NCI-H1417 treated with DMSO at 0.1 percent for 48 hours (cell line): Measurements from ENCODE around the gene CLIC3.

ENCODE experiments used
- DNase-seq: peaks from one replicate; lab custom pipeline; 2025; lab: John Stamatoyannopoulos, UW

CLIC3 gene

GRCh38 chr9:136980669-136981478 lies 15.5 kb downstream of the CLIC3 start:
- DNase-seq = no peak

GRCh38 chr9:136979769-136980587 lies 16.4 kb downstream of the CLIC3 start:
- no peak for DNase-seq

- no peak for DNase-seq
Observed at GRCh38 chr9:136978865-136979544, 17.4 kb downstream of the CLIC3 start.

- DNase-seq = no peak
Observed at GRCh38 chr9:136978073-136978864, 18.1 kb downstream of the CLIC3 start.

GRCh38 chr9:136977649-136978072 lies 18.7 kb downstream of the CLIC3 start:
- no peak for DNase-seq

GRCh38 chr9:136977223-136977622 lies 19.1 kb downstream of the CLIC3 start, which contains the start of gene PTGDS:
Gene PTGDS (plus strand): TSS chr9:136977504. CDS start chr9:136977579, 75 bp downstream.
- no peak for DNase-seq

- DNase-seq = no peak
Observed at GRCh38 chr9:136975644-136976043, 20.7 kb downstream of the CLIC3 start.

GRCh38 chr9:136974817-136975535 lies 21.4 kb downstream of the CLIC3 start:
- no peak for DNase-seq

- DNase-seq = no peak
Observed at GRCh38 chr9:136973618-136974617, 22.4 kb downstream of the CLIC3 start.

GRCh38 chr9:136972743-136973142 lies 23.6 kb downstream of the CLIC3 start:
- no peak for DNase-seq

- DNase-seq = no peak
Observed at GRCh38 chr9:136972335-136972734, 24.0 kb downstream of the CLIC3 start.

GRCh38 chr9:136971746-136972145 lies 24.6 kb downstream of the CLIC3 start:
- DNase-seq = no peak

- no peak for DNase-seq
Observed at GRCh38 chr9:136970361-136970760, 26.0 kb downstream of the CLIC3 start.

- DNase-seq = no peak
Observed at GRCh38 chr9:136969774-136970173, 26.6 kb downstream of the CLIC3 start.

GRCh38 chr9:136969150-136969549 lies 27.2 kb downstream of the CLIC3 start:
- DNase-seq = no peak

- DNase-seq = no peak
Observed at GRCh38 chr9:136968333-136969127, 27.8 kb downstream of the CLIC3 start.

- no peak for DNase-seq
Observed at GRCh38 chr9:136965771-136966484, 30.4 kb downstream of the CLIC3 start.

- no peak for DNase-seq
Observed at GRCh38 chr9:136964833-136965422, 31.4 kb downstream of the CLIC3 start.
